ENCODE measurements around the gene SMIM5. TPM values are rescaled to one million over a fixed set of nuclear protein-coding genes. Genes with fewer than 3 reads are reported as not detected.

Gene SMIM5
- polyA plus RNA-seq, 1 donor from 2014 or later, result 0.59 TPM

GRCh38 chr17:75664099-75664549 is 30.9 kb downstream of the SMIM5 start:
- Histone ChIP-seq H3K79me2 (replicated peaks; ENCODE audit: insufficient read depth, low read length) (peaks cover 34% of the 10 kb centered on the region), H3K4me2 (ENCODE audit: low read length) (no peak overlapping the region), H3K27ac (ENCODE audit: low read length) (no peak overlapping the region), H2AFZ (ENCODE audit: low read depth, low read length) (no peak overlapping the region), H3K36me3 (ENCODE audit: insufficient read depth, low read length) (no peaks in the 10 kb centered on the region), H3K4me3 (ENCODE audit: low read length) (no peak overlapping the region), H3K9me2 (ENCODE audit: insufficient read depth, low read length) (no peaks in the 10 kb centered on the region), H3K27me3 (ENCODE audit: insufficient read depth, low read depth, low read length) (no peaks in the 10 kb centered on the region), H3F3A (ENCODE audit: insufficient read depth, low read length, poor library complexity, severe bottlenecking) (no peaks in the 10 kb centered on the region), H3K9me3 (ENCODE audit: low read length) (no peaks in the 10 kb centered on the region), H3K9ac (ENCODE audit: low read length) (no peak overlapping the region), H4K20me1 (ENCODE audit: insufficient read depth) (no peaks in the 10 kb centered on the region)
- TF ChIP-seq, protein P1, sequence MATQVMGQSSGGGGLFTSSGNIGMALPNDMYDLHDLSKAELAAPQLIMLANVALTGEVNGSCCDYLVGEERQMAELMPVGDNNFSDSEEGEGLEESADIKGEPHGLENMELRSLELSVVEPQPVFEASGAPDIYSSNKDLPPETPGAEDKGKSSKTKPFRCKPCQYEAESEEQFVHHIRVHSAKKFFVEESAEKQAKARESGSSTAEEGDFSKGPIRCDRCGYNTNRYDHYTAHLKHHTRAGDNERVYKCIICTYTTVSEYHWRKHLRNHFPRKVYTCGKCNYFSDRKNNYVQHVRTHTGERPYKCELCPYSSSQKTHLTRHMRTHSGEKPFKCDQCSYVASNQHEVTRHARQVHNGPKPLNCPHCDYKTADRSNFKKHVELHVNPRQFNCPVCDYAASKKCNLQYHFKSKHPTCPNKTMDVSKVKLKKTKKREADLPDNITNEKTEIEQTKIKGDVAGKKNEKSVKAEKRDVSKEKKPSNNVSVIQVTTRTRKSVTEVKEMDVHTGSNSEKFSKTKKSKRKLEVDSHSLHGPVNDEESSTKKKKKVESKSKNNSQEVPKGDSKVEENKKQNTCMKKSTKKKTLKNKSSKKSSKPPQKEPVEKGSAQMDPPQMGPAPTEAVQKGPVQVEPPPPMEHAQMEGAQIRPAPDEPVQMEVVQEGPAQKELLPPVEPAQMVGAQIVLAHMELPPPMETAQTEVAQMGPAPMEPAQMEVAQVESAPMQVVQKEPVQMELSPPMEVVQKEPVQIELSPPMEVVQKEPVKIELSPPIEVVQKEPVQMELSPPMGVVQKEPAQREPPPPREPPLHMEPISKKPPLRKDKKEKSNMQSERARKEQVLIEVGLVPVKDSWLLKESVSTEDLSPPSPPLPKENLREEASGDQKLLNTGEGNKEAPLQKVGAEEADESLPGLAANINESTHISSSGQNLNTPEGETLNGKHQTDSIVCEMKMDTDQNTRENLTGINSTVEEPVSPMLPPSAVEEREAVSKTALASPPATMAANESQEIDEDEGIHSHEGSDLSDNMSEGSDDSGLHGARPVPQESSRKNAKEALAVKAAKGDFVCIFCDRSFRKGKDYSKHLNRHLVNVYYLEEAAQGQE (IDR thresholded peaks at IDR 0.05; ENCODE audit: borderline replicate concordance), result no peak
- TF ChIP-seq EZH2 (IDR thresholded peaks at IDR 0.05; ENCODE audit: borderline replicate concordance, insufficient read depth, low read length, poor library complexity, severe bottlenecking) (no peak), POLR2AphosphoS5 (IDR thresholded peaks at IDR 0.05) (no peak), RAD21 (conservative IDR thresholded peaks at IDR 0.05) (no peak), EP300 (conservative IDR thresholded peaks at IDR 0.05; ENCODE audit: poor library complexity, severe bottlenecking) (no peak), TAF1 (IDR thresholded peaks at IDR 0.05; ENCODE audit: low read depth) (no peak), SMC3 (conservative IDR thresholded peaks at IDR 0.05; ENCODE audit: poor library complexity) (no peak), MXI1 (conservative IDR thresholded peaks at IDR 0.05; ENCODE audit: poor library complexity, severe bottlenecking) (no peak)
- TF ChIP-seq, protein P2, sequence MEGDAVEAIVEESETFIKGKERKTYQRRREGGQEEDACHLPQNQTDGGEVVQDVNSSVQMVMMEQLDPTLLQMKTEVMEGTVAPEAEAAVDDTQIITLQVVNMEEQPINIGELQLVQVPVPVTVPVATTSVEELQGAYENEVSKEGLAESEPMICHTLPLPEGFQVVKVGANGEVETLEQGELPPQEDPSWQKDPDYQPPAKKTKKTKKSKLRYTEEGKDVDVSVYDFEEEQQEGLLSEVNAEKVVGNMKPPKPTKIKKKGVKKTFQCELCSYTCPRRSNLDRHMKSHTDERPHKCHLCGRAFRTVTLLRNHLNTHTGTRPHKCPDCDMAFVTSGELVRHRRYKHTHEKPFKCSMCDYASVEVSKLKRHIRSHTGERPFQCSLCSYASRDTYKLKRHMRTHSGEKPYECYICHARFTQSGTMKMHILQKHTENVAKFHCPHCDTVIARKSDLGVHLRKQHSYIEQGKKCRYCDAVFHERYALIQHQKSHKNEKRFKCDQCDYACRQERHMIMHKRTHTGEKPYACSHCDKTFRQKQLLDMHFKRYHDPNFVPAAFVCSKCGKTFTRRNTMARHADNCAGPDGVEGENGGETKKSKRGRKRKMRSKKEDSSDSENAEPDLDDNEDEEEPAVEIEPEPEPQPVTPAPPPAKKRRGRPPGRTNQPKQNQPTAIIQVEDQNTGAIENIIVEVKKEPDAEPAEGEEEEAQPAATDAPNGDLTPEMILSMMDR (IDR thresholded peaks at IDR 0.05; ENCODE audit: poor library complexity, severe bottlenecking), result no peak

DNA sequence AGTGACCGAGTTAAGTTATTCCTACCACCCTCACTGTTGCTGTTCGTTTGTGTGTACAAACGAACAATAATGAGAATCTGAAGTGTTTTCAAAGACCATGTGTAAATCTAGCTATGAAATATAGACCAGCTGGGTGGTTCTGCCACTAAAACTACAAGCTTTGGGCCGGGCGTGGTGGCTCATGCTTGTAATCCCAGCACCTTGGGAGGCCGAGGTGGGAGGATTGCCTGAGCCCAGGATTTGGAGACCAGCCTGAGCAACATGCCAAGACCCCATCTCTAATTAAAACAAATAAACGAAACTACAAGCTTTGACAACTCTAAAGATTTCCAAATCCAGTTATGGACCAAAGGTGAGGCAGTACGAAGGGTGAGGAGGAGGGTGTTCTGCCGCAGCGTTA is 32.7 kb downstream of the SMIM5 start:
- Histone ChIP-seq H3K27ac (ENCODE audit: low read length) (no peak overlapping the region), H4K20me1 (ENCODE audit: insufficient read depth) (no peaks in the 10 kb centered on the region), H3K4me2 (ENCODE audit: low read length) (peak overlapping the region; percentile 71), H3K4me3 (ENCODE audit: low read length) (peak overlapping the region; percentile 89), H3K27me3 (ENCODE audit: insufficient read depth, low read depth, low read length) (no peaks in the 10 kb centered on the region), H3K79me2 (replicated peaks; ENCODE audit: insufficient read depth, low read length) (peaks cover 49% of the 10 kb centered on the region), H3K9ac (ENCODE audit: low read length) (peak overlapping the region; percentile 93), H3K9me3 (ENCODE audit: low read length) (no peaks in the 10 kb centered on the region), H3K36me3 (ENCODE audit: insufficient read depth, low read length) (no peaks in the 10 kb centered on the region), H3F3A (ENCODE audit: insufficient read depth, low read length, poor library complexity, severe bottlenecking) (no peaks in the 10 kb centered on the region), H3K9me2 (ENCODE audit: insufficient read depth, low read length) (no peaks in the 10 kb centered on the region), H2AFZ (ENCODE audit: low read depth, low read length) (no peak overlapping the region)
- TF ChIP-seq MXI1 (conservative IDR thresholded peaks at IDR 0.05; ENCODE audit: poor library complexity, severe bottlenecking), result no peak
- TF ChIP-seq POLR2AphosphoS5 (IDR thresholded peaks at IDR 0.05), result no peak
- TF ChIP-seq, protein P2 (IDR thresholded peaks at IDR 0.05; ENCODE audit: poor library complexity, severe bottlenecking), result no peak
- TF ChIP-seq EP300 (conservative IDR thresholded peaks at IDR 0.05; ENCODE audit: poor library complexity, severe bottlenecking), result no peak
- TF ChIP-seq, protein P1 (IDR thresholded peaks at IDR 0.05; ENCODE audit: borderline replicate concordance), result no peak
- no peak for TF ChIP-seq SMC3 (conservative IDR thresholded peaks at IDR 0.05; ENCODE audit: poor library complexity)
- no peak for TF ChIP-seq EZH2 (IDR thresholded peaks at IDR 0.05; ENCODE audit: borderline replicate concordance, insufficient read depth, low read length, poor library complexity, severe bottlenecking)
